Measurements from ENCODE around the gene GARIN3.

Gene GARIN3

GRCh38 chr5:157184117-157184670, 18.1 kb upstream of the GARIN3 start:
- no peak for DNase-seq

- peak; percentile 36 for DNase-seq
These were observed 16.2 kb upstream of the GARIN3 start for GRCh38 chr5:157182143-157182757.

- DNase-seq = peak; percentile 85
These were observed 14.6 kb upstream of the GARIN3 start, which contains the start of gene ITK for GRCh38 chr5:157180374-157181264. TSS of gene ITK (plus strand) at chr5:157180840. CDS start at chr5:157180978, 138 bp downstream.

GRCh38 chr5:157178966-157179365, 12.9 kb upstream of the GARIN3 start:
- DNase-seq = no peak

GRCh38 chr5:157177953-157178352, 11.9 kb upstream of the GARIN3 start:
- no peak for DNase-seq

- no peak for DNase-seq
These were observed 9.1 kb upstream of the GARIN3 start for GRCh38 chr5:157175071-157175612.

GRCh38 chr5:157172403-157172802, 6.3 kb upstream of the GARIN3 start:
- peak; percentile 88 for DNase-seq

- no peak for DNase-seq
These were observed 2.2 kb upstream of the GARIN3 start for GRCh38 chr5:157168286-157168685.

- peak; percentile 57 for DNase-seq
These were observed 1.2 kb upstream of the GARIN3 start for GRCh38 chr5:157167214-157167621.

- DNase-seq = no peak
These were observed 396 bp downstream of the GARIN3 start for GRCh38 chr5:157165668-157166067.

GRCh38 chr5:157165261-157165660, 803 bp downstream of the GARIN3 start:
- DNase-seq = no peak

- no peak for DNase-seq
These were observed 1.5 kb downstream of the GARIN3 start for GRCh38 chr5:157164521-157164920.

- DNase-seq = no peak
These were observed 3.0 kb downstream of the GARIN3 start for GRCh38 chr5:157162919-157163510.

GRCh38 chr5:157161996-157162395, 4.1 kb downstream of the GARIN3 start:
- DNase-seq = no peak

- DNase-seq = peak; percentile 82
These were observed 6.1 kb downstream of the GARIN3 start for GRCh38 chr5:157160001-157160400.

GRCh38 chr5:157159209-157159751, 6.8 kb downstream of the GARIN3 start:
- peak; percentile 87 for DNase-seq

- no peak for DNase-seq
These were observed 8.7 kb downstream of the GARIN3 start for GRCh38 chr5:157157293-157157891.

- peak; percentile 31 for DNase-seq
These were observed 10.8 kb downstream of the GARIN3 start for GRCh38 chr5:157155297-157155696.

- DNase-seq = no peak
These were observed 15.1 kb downstream of the GARIN3 start for GRCh38 chr5:157150995-157151394.

- DNase-seq = peak; percentile 89
These were observed 17.1 kb downstream of the GARIN3 start for GRCh38 chr5:157148734-157149615.

Data from CD4-positive, alpha-beta T cell treated with Interleukin-21 for 1 hour (primary cell).